ENCODE data around the gene DPF3.
"Not testable (repeated sequence)": the region's sequence is repeated elsewhere in the genome, so short reads cannot be mapped to it uniquely, and the experiment has no call there.

DPF3 gene

DNA sequence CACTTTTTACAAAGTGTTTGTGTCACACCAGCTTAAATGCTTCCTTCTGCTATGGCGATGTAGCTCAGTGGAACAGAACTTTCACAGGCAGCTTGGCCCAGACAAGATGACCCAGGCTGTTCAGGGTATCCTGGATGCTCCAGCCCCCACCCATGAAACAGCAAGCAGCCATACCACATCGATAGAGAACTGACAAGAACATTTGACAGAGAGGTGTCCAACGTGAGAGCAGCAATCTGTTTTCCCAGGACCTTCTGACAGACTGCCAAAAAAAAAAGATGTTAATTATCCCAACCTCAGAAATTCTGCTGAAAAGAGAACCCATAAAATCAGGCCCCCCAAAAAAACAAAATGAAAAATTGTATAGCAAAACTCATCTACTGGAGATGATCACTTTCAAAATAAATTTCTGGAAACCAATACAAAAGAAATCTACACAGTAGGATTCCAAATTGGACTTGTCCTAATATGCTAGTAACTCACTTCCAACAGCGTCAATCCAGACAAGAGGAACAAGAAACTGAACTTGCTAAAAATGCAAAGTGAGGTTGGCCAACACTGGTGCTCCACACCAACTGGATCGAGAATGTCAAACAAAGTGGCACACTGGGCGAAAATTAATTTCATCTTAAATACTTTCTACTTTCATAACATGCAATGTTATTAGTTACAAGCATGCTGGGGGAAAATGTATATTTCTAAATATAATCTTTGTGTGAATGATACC lies 118.8 kb downstream of the DPF3 start:
- DNase-seq (ENCODE audit: low spot score), result no peak

GRCh38 chr14:72774141-72774540 lies 119.8 kb downstream of the DPF3 start:
- no peak for DNase-seq (ENCODE audit: low spot score)

- no peak for DNase-seq (ENCODE audit: low spot score)
These were observed 122.3 kb downstream of the DPF3 start for GRCh38 chr14:72771561-72771960.

- no peak for DNase-seq (ENCODE audit: low spot score)
These were observed 127.6 kb downstream of the DPF3 start for GRCh38 chr14:72766296-72766695.

DNA sequence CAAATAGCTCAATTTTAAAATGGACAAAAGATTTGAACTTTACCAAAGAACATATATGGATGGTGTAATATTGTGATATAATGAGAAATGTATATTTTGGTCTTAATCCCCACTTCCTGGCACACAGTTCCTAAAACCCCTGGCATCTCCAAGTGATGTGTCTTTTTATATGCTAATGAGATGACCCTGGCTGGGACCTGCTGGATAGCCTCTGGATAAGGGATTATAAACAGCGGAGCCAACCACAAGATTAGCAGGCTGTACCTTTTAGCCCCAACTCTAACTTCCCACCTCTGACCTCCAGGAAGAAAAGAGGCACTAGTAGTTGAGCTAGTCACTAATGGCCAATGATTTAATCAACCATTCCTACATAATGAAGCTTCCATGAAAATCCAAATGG lies 130.0 kb downstream of the DPF3 start:
- no peak for DNase-seq (ENCODE audit: low spot score)

- DNase-seq (ENCODE audit: low spot score), result no peak
These were observed 134.2 kb downstream of the DPF3 start for GRCh38 chr14:72759670-72760069.

DNA sequence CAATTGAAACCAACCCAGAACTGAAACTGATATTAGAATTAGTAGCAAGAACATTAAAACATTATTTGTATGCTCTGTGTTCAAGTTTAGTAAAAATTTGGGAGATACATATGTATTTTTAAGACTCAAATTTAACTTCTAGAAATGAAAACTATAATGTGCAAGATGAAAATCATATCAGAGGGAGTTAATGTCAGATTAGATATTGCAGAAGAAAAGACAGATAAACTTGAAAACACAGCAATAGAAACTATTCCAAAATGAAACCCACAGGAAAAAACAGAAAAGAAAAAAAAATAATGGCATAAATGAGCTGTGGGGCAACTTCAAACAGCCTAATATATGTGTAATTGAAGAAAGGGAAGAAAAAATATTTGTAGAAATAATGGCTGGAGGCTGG lies 134.9 kb downstream of the DPF3 start:
- no peak for DNase-seq (ENCODE audit: low spot score)

DNA sequence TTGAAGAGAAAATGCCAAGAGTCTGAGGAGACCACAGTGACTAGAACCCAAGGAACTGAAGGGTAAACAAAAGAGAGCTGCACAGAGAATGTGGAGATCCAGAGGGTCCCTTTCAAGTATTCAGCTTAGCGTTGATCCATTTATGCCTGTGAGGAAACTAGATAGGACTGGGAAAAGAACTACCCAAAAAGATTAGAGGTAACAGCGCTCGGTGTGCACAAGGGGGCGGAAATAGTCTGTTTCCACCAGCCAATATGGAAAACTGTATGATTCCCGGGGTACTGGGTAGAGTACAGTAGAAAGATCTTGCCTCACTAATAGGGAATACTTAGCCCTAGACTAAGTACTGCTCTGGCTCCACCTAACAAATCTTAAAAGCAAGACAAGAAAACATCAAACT lies 135.5 kb downstream of the DPF3 start:
- no peak for DNase-seq (ENCODE audit: low spot score)

DNA sequence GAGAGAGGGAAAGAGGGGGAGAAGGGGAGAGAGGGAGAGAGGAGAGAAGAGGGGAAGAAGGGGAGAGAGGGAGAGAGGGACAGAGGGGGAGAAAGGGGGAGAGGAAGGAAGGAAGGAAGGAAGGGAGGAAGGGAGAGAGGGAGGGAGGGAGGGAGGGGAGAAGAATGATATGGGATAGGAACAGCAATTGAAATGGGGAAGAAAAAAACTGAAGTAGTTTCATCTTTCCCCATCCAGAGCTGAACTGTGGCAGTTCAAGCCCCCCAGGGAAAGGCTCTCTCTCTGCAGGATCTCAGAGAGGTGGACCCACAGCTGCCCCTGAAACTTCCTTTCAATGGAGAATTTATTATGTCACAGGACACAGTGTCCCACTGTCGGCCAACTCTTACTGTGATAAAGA lies 136.9 kb downstream of the DPF3 start:
- DNase-seq (ENCODE audit: low spot score), result no peak

DNA sequence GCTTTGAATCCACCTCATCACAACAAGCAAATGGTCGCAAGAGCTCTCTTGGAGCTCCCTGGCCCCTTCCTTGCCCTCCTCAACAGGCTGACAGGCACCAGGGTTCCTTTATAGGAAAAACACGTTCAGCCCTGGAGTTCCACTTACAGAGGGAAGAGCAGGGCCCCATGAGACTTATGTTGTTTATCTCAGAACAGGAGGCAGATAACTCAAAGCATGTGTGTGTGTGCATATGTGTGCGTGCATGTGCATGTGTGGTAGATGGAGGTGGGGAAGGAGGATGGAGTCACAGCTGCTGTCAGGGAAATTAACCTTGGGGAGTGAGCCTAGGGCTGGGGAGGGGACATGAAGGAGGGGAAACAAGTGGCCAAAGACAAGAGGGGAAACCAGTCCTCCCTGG lies 138.1 kb downstream of the DPF3 start:
- DNase-seq (ENCODE audit: low spot score), result no peak

- no peak for DNase-seq (ENCODE audit: low spot score)
These were observed 139.0 kb downstream of the DPF3 start for GRCh38 chr14:72754949-72755348.

DNA sequence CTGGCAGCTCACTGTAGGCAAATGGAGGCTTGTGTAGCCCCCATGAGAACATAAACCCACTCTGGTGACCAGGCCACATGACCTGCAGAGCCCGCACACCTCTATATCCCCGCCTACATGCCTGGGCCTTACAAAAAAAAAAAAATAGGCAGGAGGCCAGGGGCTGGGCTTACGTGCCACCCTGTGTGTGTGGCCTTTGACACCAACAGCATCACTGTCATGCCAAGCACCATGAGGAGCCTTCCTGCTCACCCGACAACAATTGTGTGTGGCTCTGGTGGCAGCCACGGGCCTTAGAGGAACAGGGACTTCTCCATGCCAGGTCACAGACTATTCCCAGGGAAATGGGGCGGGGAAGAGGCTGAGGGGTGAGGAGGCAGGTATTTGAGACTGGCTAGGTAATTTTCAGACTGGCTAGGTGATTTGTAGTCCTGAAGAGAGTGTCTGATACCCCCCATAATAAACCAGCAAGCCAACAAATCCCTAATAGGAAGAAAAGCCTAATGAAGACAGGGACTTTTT lies 140.0 kb downstream of the DPF3 start:
- DNase-seq (ENCODE audit: low spot score), result no peak

DNA sequence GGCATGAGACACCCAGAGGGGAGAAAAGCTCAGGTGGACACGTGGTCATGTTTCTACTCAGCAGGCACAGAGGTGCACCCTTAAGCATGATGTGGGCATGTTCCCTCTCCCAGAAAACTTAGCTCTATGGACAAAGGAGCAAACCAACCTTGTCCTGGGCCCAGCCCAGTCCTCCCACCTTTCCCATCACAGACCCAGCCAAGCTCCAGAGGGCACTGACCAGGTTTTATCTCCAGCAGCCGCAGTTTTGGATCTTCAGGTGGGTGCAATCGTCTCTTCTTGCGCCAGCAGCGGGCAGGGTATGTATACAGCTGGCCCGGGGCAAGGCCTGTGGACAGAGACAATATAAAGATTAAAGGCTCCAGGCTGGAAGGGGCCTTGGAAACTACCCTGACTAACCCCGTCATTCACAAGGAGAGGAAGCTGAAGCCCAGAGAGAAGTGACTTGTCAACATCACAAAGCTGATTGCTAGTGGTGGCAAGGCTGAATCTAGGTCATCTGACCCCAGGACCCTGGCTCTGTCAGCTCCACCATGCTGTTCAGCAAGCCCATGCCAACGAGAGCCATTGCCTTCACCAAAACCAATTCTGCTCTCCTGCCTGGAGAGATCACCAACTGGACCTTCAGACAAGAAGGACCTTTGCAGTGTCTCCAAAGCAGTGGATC lies 140.7 kb downstream of the DPF3 start:
- no peak for DNase-seq (ENCODE audit: low spot score)

- DNase-seq (ENCODE audit: low spot score), result peak; percentile 81
These were observed 141.9 kb downstream of the DPF3 start for GRCh38 chr14:72752034-72752412.

DNA sequence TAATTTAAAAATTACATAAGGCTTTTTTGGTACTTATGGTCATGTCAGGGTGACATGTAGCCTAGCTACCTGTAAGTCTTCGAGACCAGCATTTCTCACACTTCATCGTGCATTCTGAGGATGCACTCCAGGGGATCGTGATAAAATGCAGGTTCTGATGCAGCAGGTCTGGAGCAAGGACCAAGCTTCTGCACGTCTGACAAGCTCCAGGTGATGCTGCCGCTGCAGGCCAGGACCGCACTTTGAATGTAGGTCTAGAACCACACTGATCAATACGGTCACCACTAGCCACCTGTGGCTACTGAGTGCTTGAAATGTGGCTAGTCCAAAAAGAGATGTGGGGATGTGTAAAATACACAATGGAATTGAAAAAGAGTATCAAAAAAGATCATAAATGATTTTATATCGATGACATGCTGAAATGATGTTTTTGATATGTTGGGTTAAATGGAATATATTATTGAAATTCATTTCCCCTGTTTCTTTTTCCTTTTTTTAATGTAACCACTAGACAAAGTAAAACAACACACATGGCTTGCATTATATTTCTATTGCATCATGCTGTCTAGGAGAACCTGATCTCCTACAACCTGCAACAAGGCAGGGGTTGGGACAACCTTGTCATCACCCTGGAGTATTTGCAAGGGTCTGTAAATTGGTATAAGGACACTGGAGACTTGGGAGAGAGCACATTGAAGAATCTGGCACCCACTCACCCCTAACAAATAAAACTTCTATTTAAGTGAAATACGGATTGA lies 142.4 kb downstream of the DPF3 start:
- no peak for DNase-seq (ENCODE audit: low spot score)

DNA sequence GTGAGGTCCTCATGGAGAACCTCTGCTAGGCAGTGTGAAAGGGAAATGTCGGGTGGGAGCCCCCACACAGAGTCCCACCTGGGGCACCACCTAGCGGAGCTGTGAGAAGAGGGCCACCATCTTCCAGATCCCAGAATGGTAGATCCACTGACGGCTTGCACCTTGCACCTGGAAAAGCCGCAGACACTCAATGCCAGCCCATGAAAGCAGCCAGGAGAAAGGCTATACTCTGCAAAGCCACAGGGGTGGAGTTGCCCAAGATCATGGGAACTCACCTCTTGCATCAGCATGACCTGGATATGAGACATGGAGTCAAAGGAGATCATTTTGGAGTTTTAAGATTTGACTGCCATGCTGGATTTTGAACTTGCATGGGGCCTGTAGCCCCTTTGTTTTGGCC lies 145.0 kb downstream of the DPF3 start:
- not testable (repeated sequence) for DNase-seq (ENCODE audit: low spot score)

DNA sequence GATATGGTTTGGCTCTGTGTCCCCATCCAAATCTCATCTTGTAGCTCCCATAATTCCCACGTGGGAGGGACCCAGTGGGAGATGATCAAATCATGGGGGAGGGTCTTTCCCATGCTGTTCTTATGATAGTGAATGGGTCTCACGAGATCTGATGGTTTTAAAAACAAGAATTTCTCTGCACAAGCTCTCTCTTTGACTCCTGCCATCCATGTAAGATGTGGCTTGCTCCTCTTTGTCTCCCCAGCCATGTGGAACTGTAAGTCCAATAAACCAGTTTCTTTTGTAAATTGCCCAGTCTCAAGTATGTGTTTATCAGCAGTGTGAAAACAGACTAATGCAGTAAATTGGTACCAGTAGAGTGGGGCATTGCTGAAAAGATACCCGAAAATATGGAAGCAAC lies 146.2 kb downstream of the DPF3 start:
- no peak for DNase-seq (ENCODE audit: low spot score)

DNA sequence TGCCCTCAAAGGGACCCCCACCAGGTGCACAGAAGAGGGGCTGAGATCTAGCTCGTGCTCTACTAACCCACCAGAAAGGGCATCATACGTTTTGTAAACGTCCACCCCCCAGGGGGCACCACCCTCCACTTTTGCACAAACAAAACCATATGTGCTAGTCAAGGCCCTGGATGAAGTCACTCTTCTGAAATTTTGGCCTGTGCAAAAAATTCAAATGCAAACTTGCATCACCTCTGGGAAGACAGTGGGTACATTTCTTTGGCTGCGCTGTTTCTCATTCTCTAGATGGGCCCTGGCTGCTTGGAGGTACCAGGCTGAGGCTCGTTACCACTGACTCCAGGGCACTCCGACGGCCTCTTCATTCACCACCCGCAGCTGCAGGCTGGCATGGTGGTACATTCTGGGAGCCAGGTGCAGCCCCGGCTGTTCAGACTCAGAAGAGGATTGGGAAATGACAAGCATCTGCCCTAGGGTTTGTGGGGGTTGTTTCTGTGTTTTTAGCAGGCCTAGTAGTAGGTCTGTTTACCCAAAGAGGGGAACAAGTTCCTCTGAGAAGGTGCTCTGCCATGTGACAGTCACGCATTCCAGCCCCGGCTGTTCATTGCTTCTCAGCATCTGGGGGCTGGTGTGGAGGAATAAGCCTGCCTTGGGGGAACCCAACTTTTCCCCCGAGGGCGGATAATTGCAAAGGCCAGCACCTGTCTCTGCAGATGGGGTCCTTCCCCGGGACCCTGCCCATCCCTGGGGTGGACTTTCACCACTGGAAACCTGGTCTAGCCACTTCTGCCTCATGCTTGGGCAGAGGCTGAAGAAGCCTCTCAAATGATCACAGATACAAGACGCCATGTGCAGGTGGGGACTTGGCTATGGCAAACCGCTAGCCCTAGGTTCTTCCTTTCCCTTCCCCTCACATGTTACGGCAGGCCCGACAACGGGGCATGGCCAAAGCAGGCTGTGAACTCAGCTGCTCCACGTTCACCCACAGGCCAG lies 147.6 kb downstream of the DPF3 start:
- peak; percentile 26 for DNase-seq (ENCODE audit: low spot score)

DNA sequence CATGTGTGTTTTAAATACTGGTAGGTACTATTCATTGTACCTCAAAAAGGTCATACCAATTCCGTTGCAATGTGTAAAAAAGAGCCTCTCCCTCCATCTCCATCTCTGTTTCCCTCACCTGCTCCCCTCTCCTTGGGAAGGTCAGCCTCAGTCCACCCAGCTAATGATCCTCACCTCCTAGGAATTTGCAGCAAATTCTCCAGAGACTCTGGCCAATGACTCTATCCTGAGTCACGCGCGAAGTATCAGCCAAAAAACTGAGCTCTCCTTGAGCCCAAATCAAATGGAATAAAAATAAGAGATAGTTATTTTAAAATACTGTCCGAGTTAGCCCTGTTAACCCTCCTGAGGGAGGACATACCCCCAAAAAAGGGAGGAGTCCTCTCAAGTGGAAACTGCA lies 148.4 kb downstream of the DPF3 start:
- peak; percentile 80 for DNase-seq (ENCODE audit: low spot score)

GRCh38 chr14:72744416-72745120 lies 149.3 kb downstream of the DPF3 start:
- no peak for DNase-seq (ENCODE audit: low spot score)

GRCh38 chr14:72743626-72744025 lies 150.3 kb downstream of the DPF3 start:
- no peak for DNase-seq (ENCODE audit: low spot score)
